Measurements from ENCODE around the gene PPP1R3C. TPM values are rescaled to one million over a fixed set of nuclear protein-coding genes. Genes with fewer than 3 reads are reported as not detected.

The PPP1R3C gene
- total and polyA plus RNA-seq, 9 donors: 78.2 to 166 (median 120) TPM

GRCh38 chr10:91664426-91664825, 31.6 kb upstream of the PPP1R3C start:
- H3K27ac ChIP-seq (ENCODE audit: low read length): no peak overlapping the region
- H3K36me3 ChIP-seq (ENCODE audit: control insufficient read depth, insufficient read depth, low read length): no peaks in the 10 kb centered on the region
- WGBS (ENCODE audit: insufficient coverage): 31% methylated on average over 1 of the region's 2 CpGs
- H3K4me3 ChIP-seq (ENCODE audit: low read length): no peak overlapping the region
- DNase-seq: no peak
- H3K27me3 ChIP-seq (ENCODE audit: control insufficient read depth, insufficient read depth, low read length): no peaks in the 10 kb centered on the region
- no peaks in the 10 kb centered on the region for H3K4me1 ChIP-seq (ENCODE audit: control insufficient read depth, insufficient read depth, low read length)
- H3K9me3 ChIP-seq (replicated peaks; ENCODE audit: control insufficient read depth, low read depth, low read length): no peaks in the 10 kb centered on the region

DNA sequence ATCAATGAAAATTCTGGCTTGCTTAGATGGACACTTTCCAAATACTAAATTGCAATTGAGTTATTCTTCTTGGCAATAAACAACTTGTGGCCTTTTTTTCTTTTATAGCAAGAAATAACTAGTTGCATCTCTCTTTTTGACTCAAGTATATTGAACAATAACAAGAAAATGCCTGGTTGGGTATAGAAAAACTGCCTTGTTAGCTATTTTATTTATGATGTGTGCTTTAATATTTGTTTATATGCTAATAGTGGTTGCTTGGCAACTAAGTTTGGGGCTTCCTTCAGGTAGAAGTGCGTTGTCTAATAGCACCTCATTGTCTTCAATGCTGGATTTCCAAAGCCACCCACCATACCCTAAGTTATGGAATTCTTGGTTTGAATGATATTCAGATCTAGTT, 30.1 kb upstream of the PPP1R3C start:
- no peak for DNase-seq
- no CpG with 5 or more reads among the region's 1 CpG for WGBS (ENCODE audit: insufficient coverage)
- Histone ChIP-seq H3K36me3 (ENCODE audit: control insufficient read depth, insufficient read depth, low read length) (no peaks in the 10 kb centered on the region), H3K27me3 (ENCODE audit: control insufficient read depth, insufficient read depth, low read length) (no peaks in the 10 kb centered on the region), H3K4me3 (ENCODE audit: low read length) (no peak overlapping the region), H3K27ac (ENCODE audit: low read length) (no peak overlapping the region), H3K9me3 (replicated peaks; ENCODE audit: control insufficient read depth, low read depth, low read length) (no peaks in the 10 kb centered on the region), H3K4me1 (ENCODE audit: control insufficient read depth, insufficient read depth, low read length) (no peaks in the 10 kb centered on the region)

DNA sequence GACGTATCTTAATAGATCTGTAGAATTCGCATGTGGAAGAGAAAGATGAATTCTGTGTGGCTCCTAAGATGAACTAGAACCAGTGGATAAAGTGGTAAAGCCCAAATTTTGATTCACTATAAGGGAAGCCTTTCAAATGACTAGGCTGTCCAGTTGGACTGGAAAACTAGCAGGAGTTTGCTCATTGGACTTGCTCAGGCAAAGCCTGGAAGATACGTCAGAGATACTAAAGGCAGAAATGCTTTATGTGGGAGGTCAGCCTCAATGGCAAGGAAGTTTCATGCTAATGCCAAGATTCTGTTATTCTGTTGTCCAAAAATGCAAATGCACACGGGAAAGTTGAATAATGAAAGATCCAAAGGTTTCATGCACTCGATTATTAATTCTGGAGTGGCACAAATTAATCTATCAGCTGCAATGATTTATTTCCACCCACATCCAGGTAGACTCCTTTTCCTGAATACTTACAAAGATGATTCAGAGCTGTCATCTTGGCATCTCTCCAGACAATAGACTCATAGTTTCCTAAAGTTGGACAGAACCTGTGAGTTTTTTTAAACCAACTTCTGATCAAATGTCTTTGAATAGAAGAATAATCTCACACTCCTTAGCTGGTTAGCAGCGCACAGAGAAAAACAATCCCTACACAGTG, 20.5 kb upstream of the PPP1R3C start:
- Histone ChIP-seq H3K4me3 (ENCODE audit: low read length) (no peak overlapping the region), H3K27ac (ENCODE audit: low read length) (no peak overlapping the region), H3K9me3 (replicated peaks; ENCODE audit: control insufficient read depth, low read depth, low read length) (no peaks in the 10 kb centered on the region), H3K27me3 (ENCODE audit: control insufficient read depth, insufficient read depth, low read length) (no peaks in the 10 kb centered on the region), H3K36me3 (ENCODE audit: control insufficient read depth, insufficient read depth, low read length) (no peaks in the 10 kb centered on the region), H3K4me1 (ENCODE audit: control insufficient read depth, insufficient read depth, low read length) (no peaks in the 10 kb centered on the region)
- peak; percentile 66 for DNase-seq
- WGBS (ENCODE audit: insufficient coverage): 55% methylated on average over 4 of the region's 6 CpGs

- DNase-seq: no peak
- Histone ChIP-seq H3K27ac (ENCODE audit: low read length) (no peak overlapping the region), H3K36me3 (ENCODE audit: control insufficient read depth, insufficient read depth, low read length) (no peaks in the 10 kb centered on the region), H3K4me1 (ENCODE audit: control insufficient read depth, insufficient read depth, low read length) (no peaks in the 10 kb centered on the region), H3K9me3 (replicated peaks; ENCODE audit: control insufficient read depth, low read depth, low read length) (no peaks in the 10 kb centered on the region), H3K27me3 (ENCODE audit: control insufficient read depth, insufficient read depth, low read length) (no peaks in the 10 kb centered on the region), H3K4me3 (ENCODE audit: low read length) (no peak overlapping the region)
- WGBS (ENCODE audit: insufficient coverage): 66% methylated on average over 2 of the region's 6 CpGs
Observed at GRCh38 chr10:91652364-91652763, 19.5 kb upstream of the PPP1R3C start.

GRCh38 chr10:91643700-91644099, 10.8 kb upstream of the PPP1R3C start:
- DNase-seq: no peak
- Histone ChIP-seq H3K4me3 (ENCODE audit: low read length) (no peak overlapping the region), H3K4me1 (ENCODE audit: control insufficient read depth, insufficient read depth, low read length) (no peaks in the 10 kb centered on the region)

GRCh38 chr10:91642831-91643692, 10.2 kb upstream of the PPP1R3C start:
- H3K4me1 ChIP-seq (ENCODE audit: control insufficient read depth, insufficient read depth, low read length): no peaks in the 10 kb centered on the region
- WGBS (ENCODE audit: insufficient coverage): 80% methylated on average over 1 of the region's 2 CpGs
- no peak overlapping the region for H3K27ac ChIP-seq (ENCODE audit: low read length)
- H3K27me3 ChIP-seq (ENCODE audit: control insufficient read depth, insufficient read depth, low read length): no peaks in the 10 kb centered on the region
- H3K9me3 ChIP-seq (replicated peaks; ENCODE audit: control insufficient read depth, low read depth, low read length): no peaks in the 10 kb centered on the region
- H3K36me3 ChIP-seq (ENCODE audit: control insufficient read depth, insufficient read depth, low read length): no peaks in the 10 kb centered on the region
- no peak overlapping the region for H3K4me3 ChIP-seq (ENCODE audit: low read length)
- peak; percentile 21 for DNase-seq

More at GRCh38 chr10:91643700-91644099, 10.8 kb upstream of the PPP1R3C start:
- H3K36me3 ChIP-seq (ENCODE audit: control insufficient read depth, insufficient read depth, low read length): no peaks in the 10 kb centered on the region
- no peaks in the 10 kb centered on the region for H3K9me3 ChIP-seq (replicated peaks; ENCODE audit: control insufficient read depth, low read depth, low read length)
- no peak overlapping the region for H3K27ac ChIP-seq (ENCODE audit: low read length)
- H3K27me3 ChIP-seq (ENCODE audit: control insufficient read depth, insufficient read depth, low read length): no peaks in the 10 kb centered on the region
- WGBS (ENCODE audit: insufficient coverage): 82% methylated on average over 5 of the region's 5 CpGs

GRCh38 chr10:91636892-91637291, 4.0 kb upstream of the PPP1R3C start:
- peaks cover 10% of the 10 kb centered on the region for H3K27me3 ChIP-seq (ENCODE audit: control insufficient read depth, insufficient read depth, low read length)
- H3K4me3 ChIP-seq (ENCODE audit: low read length): no peak overlapping the region
- DNase-seq: no peak
- H3K27ac ChIP-seq (ENCODE audit: low read length): no peak overlapping the region
- 90% methylated on average over 2 of the region's 4 CpGs for WGBS (ENCODE audit: insufficient coverage)
- H3K4me1 ChIP-seq (ENCODE audit: control insufficient read depth, insufficient read depth, low read length): peaks cover 7% of the 10 kb centered on the region
- no peaks in the 10 kb centered on the region for H3K9me3 ChIP-seq (replicated peaks; ENCODE audit: control insufficient read depth, low read depth, low read length)
- no peaks in the 10 kb centered on the region for H3K36me3 ChIP-seq (ENCODE audit: control insufficient read depth, insufficient read depth, low read length)

- no peak overlapping the region for H3K27ac ChIP-seq (ENCODE audit: low read length)
Observed at GRCh38 chr10:91635401-91636400, 2.8 kb upstream of the PPP1R3C start.

GRCh38 chr10:91634898-91635297, 2.0 kb upstream of the PPP1R3C start:
- H3K4me1 ChIP-seq (ENCODE audit: control insufficient read depth, insufficient read depth, low read length): peaks cover 7% of the 10 kb centered on the region
- H3K4me3 ChIP-seq (ENCODE audit: low read length): no peak overlapping the region
- peaks cover 10% of the 10 kb centered on the region for H3K27me3 ChIP-seq (ENCODE audit: control insufficient read depth, insufficient read depth, low read length)
- WGBS (ENCODE audit: insufficient coverage): no CpG with 5 or more reads among the region's 3 CpGs
- no peak for DNase-seq
- no peaks in the 10 kb centered on the region for H3K9me3 ChIP-seq (replicated peaks; ENCODE audit: control insufficient read depth, low read depth, low read length)
- H3K36me3 ChIP-seq (ENCODE audit: control insufficient read depth, insufficient read depth, low read length): peaks cover 9% of the 10 kb centered on the region
- no peak overlapping the region for H3K27ac ChIP-seq (ENCODE audit: low read length)

More at GRCh38 chr10:91635401-91636400, 2.8 kb upstream of the PPP1R3C start:
- Histone ChIP-seq H3K9me3 (replicated peaks; ENCODE audit: control insufficient read depth, low read depth, low read length) (no peaks in the 10 kb centered on the region), H3K27me3 (ENCODE audit: control insufficient read depth, insufficient read depth, low read length) (peaks cover 10% of the 10 kb centered on the region), H3K4me3 (ENCODE audit: low read length) (no peak overlapping the region), H3K4me1 (ENCODE audit: control insufficient read depth, insufficient read depth, low read length) (peaks cover 7% of the 10 kb centered on the region), H3K36me3 (ENCODE audit: control insufficient read depth, insufficient read depth, low read length) (peaks cover 1% of the 10 kb centered on the region)
- 5% methylated on average over 3 of the region's 10 CpGs for WGBS (ENCODE audit: insufficient coverage)
- DNase-seq: peak; percentile 89
